HUES64 (cell line): ENCODE results near the gene VEPH1.

Experiments used
- H3K27ac ChIP-seq: 2 replicates; pipeline ENCODE4 v1.7.0; 2013; ENCODE audit warnings: low read depth, low read length, inconsistent platforms
- H3K27me3 ChIP-seq: 2 replicates; pipeline ENCODE4 v1.6.1; 2013; ENCODE audit warnings: mild to moderate bottlenecking, low read length; ENCODE audit not compliant: insufficient read depth
- H3K36me3 ChIP-seq: 2 replicates; pipeline ENCODE4 v1.6.1; 2013; ENCODE audit warnings: mild to moderate bottlenecking, low read length; ENCODE audit not compliant: insufficient read depth
- H3K4me1 ChIP-seq: 2 replicates; pipeline ENCODE4 v1.6.1; 2013; ENCODE audit warnings: mild to moderate bottlenecking, low read length, moderate library complexity; ENCODE audit not compliant: insufficient read depth
- H3K4me3 ChIP-seq: 2 replicates; pipeline ENCODE4 v1.5.1; 2013; ENCODE audit warnings: mild to moderate bottlenecking, low read length, moderate library complexity
- H3K9ac ChIP-seq: 2 replicates; pipeline ENCODE4 v1.6.1; 2013; ENCODE audit warnings: mild to moderate bottlenecking, low read depth, low read length
- H3K9me3 ChIP-seq: 2 replicates; pipeline ENCODE4 v1.6.1; 2013; ENCODE audit warnings: low read depth, low read length; ENCODE audit not compliant: insufficient read depth
- WGBS: fragments of 150-250, 120-280 bp; methylation state at CpG from one replicate; pipeline ENCODE4 v1.1.7; 2013; ENCODE audit warnings: missing lambda C conversion rate; 5-methylcytosine and 5-hydroxymethylcytosine counted together

The VEPH1 gene

DNA sequence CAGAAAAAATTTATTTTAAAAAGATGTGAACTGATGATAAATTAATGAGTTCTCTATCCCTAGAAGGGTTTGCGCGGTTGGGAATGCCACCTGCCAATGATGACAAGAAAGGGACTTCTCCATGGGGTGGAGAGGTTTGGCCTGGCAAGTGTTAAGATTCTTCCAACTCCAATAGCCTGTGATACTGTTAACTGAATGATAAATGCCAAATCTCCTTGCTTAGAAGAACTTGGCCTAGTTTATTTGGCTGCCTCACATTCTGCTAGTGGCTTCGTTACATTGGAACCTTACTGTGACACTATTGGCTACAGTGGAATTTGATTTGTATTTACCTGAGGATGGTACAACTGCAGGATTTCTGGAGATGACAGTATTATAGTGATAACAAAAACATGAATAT, 251.5 kb downstream of the VEPH1 start:
- Histone ChIP-seq H3K9me3 (no peaks in the 10 kb centered on the region), H3K9ac (no peak overlapping the region), H3K4me1 (peaks cover 28% of the 10 kb centered on the region), H3K27me3 (no peaks in the 10 kb centered on the region), H3K4me3 (no peak overlapping the region), H3K27ac (no peak overlapping the region), H3K36me3 (no peaks in the 10 kb centered on the region)
- 96% methylated on average over 3 of the region's 3 CpGs for WGBS

GRCh38 chr3:157249606-157250005, 253.6 kb downstream of the VEPH1 start:
- Histone ChIP-seq H3K4me3 (no peak overlapping the region), H3K27me3 (no peaks in the 10 kb centered on the region), H3K9me3 (no peaks in the 10 kb centered on the region), H3K4me1 (peaks cover 18% of the 10 kb centered on the region), H3K9ac (no peak overlapping the region), H3K27ac (no peak overlapping the region), H3K36me3 (no peaks in the 10 kb centered on the region)
- 48% methylated on average over 5 of the region's 5 CpGs for WGBS

- no peak overlapping the region for H3K27ac ChIP-seq
- no peak overlapping the region for H3K4me3 ChIP-seq
- H3K36me3 ChIP-seq = no peaks in the 10 kb centered on the region
- H3K4me1 ChIP-seq = peaks cover 18% of the 10 kb centered on the region
- no peaks in the 10 kb centered on the region for H3K9me3 ChIP-seq
- no peaks in the 10 kb centered on the region for H3K27me3 ChIP-seq
- no peak overlapping the region for H3K9ac ChIP-seq
- WGBS = 70% methylated on average over 5 of the region's 5 CpGs
Observed at GRCh38 chr3:157248590-157249422, 254.4 kb downstream of the VEPH1 start.

GRCh38 chr3:157247391-157247790, 255.8 kb downstream of the VEPH1 start:
- Histone ChIP-seq H3K9me3 (no peaks in the 10 kb centered on the region), H3K9ac (no peak overlapping the region), H3K4me1 (peaks cover 18% of the 10 kb centered on the region), H3K4me3 (no peak overlapping the region), H3K27ac (no peak overlapping the region), H3K27me3 (no peaks in the 10 kb centered on the region), H3K36me3 (no peaks in the 10 kb centered on the region)
- 94% methylated on average over 1 of the region's 1 CpG for WGBS

- no peak overlapping the region for H3K9ac ChIP-seq
- H3K36me3 ChIP-seq = no peaks in the 10 kb centered on the region
- no peaks in the 10 kb centered on the region for H3K27me3 ChIP-seq
- H3K4me1 ChIP-seq = no peaks in the 10 kb centered on the region
- H3K27ac ChIP-seq = no peak overlapping the region
- no peaks in the 10 kb centered on the region for H3K9me3 ChIP-seq
- WGBS = 80% methylated on average over 1 of the region's 1 CpG
- no peak overlapping the region for H3K4me3 ChIP-seq
Observed at GRCh38 chr3:157242836-157243235, 260.4 kb downstream of the VEPH1 start.

GRCh38 chr3:157241599-157241998, 261.6 kb downstream of the VEPH1 start:
- Histone ChIP-seq H3K27me3 (no peaks in the 10 kb centered on the region), H3K27ac (no peak overlapping the region), H3K36me3 (no peaks in the 10 kb centered on the region), H3K9ac (no peak overlapping the region), H3K9me3 (no peaks in the 10 kb centered on the region), H3K4me1 (no peaks in the 10 kb centered on the region), H3K4me3 (no peak overlapping the region)
- WGBS = 98% methylated on average over 4 of the region's 4 CpGs

GRCh38 chr3:157240408-157240807, 262.8 kb downstream of the VEPH1 start:
- Histone ChIP-seq H3K27me3 (no peaks in the 10 kb centered on the region), H3K27ac (no peak overlapping the region), H3K4me3 (no peak overlapping the region), H3K9me3 (no peaks in the 10 kb centered on the region), H3K36me3 (no peaks in the 10 kb centered on the region), H3K4me1 (no peaks in the 10 kb centered on the region), H3K9ac (no peak overlapping the region)
- WGBS = 90% methylated on average over 1 of the region's 1 CpG

DNA sequence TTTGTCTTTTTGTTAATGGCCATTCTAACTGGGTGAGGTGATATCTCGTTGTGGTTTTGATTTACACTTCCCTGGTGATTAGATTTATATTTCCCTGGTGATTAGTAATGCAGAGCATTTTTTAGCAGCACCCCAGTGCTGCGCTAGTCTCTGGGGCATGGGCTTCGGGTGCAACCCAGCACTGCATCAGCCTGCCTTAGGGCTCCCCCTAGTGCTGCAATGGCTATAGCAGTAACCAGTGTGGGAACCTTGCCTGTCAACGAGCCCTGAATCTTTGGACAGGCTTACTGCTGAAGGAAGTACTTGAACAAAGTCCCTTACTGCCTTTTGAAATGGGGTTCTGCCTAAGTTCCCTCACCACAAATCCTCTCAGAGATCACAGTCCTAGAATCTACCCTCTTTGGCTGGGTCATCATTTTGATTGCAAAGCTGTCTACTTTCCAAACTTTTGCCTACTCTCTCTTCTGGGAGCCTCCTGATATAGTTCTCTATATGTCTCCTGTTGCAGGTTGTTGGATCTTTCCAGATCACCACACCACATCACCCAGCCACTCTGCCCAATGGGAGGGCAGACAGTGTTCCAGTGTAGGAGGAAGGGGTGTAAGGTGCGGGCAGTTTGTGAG, 264.0 kb downstream of the VEPH1 start:
- H3K27ac ChIP-seq = no peak overlapping the region
- H3K36me3 ChIP-seq = no peaks in the 10 kb centered on the region
- no peaks in the 10 kb centered on the region for H3K4me1 ChIP-seq
- WGBS = 37% methylated on average over 5 of the region's 5 CpGs
- no peaks in the 10 kb centered on the region for H3K9me3 ChIP-seq
- H3K9ac ChIP-seq = no peak overlapping the region
- H3K27me3 ChIP-seq = no peaks in the 10 kb centered on the region
- H3K4me3 ChIP-seq = no peak overlapping the region

DNA sequence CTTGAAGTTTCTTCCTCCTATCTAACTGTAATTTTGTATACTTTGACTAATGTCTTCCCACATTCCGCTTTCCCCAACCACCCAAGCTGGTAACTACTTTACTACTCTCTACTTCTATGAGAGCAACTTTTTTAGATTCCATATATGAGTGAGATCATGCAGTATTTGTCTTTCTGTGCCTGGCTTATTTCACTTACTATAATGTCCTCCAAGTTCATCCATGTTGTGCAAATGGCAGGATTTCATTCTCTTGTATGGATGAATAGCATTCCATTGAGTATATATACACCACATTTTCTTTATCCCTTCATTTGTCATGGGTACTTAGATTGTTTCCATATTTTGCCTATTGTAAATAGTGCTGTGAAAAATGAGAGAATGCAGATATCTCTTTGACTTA, 264.8 kb downstream of the VEPH1 start:
- no peak overlapping the region for H3K9ac ChIP-seq
- no peak overlapping the region for H3K4me3 ChIP-seq
- H3K4me1 ChIP-seq = no peaks in the 10 kb centered on the region
- no peaks in the 10 kb centered on the region for H3K9me3 ChIP-seq
- no peaks in the 10 kb centered on the region for H3K36me3 ChIP-seq
- H3K27me3 ChIP-seq = no peaks in the 10 kb centered on the region
- WGBS = 100% methylated on average over 1 of the region's 1 CpG
- H3K27ac ChIP-seq = no peak overlapping the region

DNA sequence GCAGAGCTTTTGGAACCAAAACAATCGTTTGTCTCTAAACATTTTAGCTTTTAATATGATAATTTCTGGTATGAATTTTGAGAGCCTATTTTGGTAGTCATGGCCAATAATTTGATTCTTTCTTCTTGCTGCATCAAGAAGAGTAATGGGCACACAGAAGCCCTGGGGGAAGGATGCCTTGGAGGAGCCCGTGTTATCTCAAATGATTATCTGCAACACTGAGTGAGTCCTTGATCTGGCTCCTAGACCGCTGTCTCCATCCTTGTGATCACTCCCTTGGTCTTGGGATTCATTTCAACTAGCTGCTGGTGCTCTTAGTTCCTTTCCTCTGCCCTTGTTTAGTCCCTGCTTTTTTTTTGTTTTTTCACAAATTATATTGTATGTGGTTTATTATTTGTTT, 265.3 kb downstream of the VEPH1 start:
- Histone ChIP-seq H3K9ac (no peak overlapping the region), H3K4me1 (no peaks in the 10 kb centered on the region), H3K36me3 (no peaks in the 10 kb centered on the region), H3K27me3 (no peaks in the 10 kb centered on the region), H3K27ac (no peak overlapping the region), H3K4me3 (no peak overlapping the region), H3K9me3 (no peaks in the 10 kb centered on the region)
- WGBS = 84% methylated on average over 3 of the region's 3 CpGs

DNA sequence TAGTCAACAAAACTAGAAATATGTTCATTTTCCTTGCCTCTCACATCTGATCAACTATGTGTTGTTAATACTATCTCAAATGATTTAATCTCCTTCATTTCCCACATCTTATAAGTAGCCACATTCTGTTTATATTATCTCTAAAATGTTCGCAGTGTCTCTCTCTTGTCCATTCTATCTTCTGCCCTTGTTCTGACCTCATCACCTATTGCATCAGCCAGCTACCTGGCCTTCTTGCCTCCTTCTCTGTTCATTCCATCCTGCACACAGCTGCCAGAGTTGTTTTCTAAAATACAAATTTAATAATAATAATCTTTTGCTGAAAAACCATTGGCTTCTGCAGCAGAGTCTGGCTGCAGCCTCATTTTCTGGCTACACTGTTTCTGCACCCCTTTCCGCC, 267.9 kb downstream of the VEPH1 start:
- Histone ChIP-seq H3K4me1 (no peaks in the 10 kb centered on the region), H3K27me3 (no peaks in the 10 kb centered on the region), H3K27ac (no peak overlapping the region), H3K9me3 (no peaks in the 10 kb centered on the region), H3K36me3 (no peaks in the 10 kb centered on the region), H3K4me3 (no peak overlapping the region), H3K9ac (no peak overlapping the region)
- 96% methylated on average over 2 of the region's 2 CpGs for WGBS
